GM23338 (cell line): Measurements from ENCODE around the gene HOXD4.

ENCODE experiments used
- CTCF ChIP-seq, 2 experiments: fragments of 200-600 bp in 1 of 2; sonication (generic) in 1 of 2; conservative IDR thresholded peaks; 2 replicates each; pipeline versions ENCODE4 v1.5.1 to v1.6.1; 2016 to 2017; ENCODE audit warnings: antibody characterized with exemption in 2 of 2, low read depth in 2 of 2, mild to moderate bottlenecking in 2 of 2, moderate library complexity in 1 of 2
- EZH2 ChIP-seq: fragments of 200-600 bp; sonication (generic); IDR thresholded peaks from one replicate; pipeline ENCODE4 v1.8.0; 2017; ENCODE audit warnings: antibody characterized with exemption, mild to moderate bottlenecking, low read depth; ENCODE audit not compliant: unreplicated experiment

- TF ChIP-seq EZH2: peak; percentile 49
- TF ChIP-seq CTCF (conservative IDR thresholded peaks at IDR 0.05; ENCODE audit: low read depth in 2 of 2): no peak
Measured at GRCh38 chr2:176170602-176171305, 19.4 kb downstream of the HOXD4 start.
